ENCODE results near the gene SNX14. TPM values are rescaled to one million over a fixed set of nuclear protein-coding genes. Genes with fewer than 3 reads are reported as not detected.
"Not testable (repeated sequence)": the region's sequence is repeated elsewhere in the genome, so short reads cannot be mapped to it uniquely, and the experiment has no call there.

Gene SNX14
- total RNA-seq, 1 donor from 2014 or later: 89.5 TPM

DNA sequence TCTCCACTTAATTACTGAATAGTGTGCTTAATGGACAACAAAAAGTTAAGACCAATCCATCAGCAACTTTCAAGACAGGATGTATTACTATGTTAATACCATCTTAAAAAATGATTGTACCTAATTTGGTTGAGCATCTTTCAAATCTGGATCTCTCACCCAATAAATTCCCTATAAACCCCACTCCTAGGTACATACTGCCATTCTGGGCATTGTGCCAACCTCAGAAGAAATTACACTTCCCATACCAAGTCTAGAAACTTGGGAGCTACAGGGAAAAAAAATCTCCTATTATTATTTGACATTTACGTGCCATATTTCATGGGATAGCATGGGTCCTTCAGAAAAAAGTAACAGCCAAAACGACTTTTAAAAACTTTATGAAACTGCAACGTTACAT, 43.9 kb upstream of the SNX14 start:
- H3K4me1 ChIP-seq (ENCODE audit: insufficient read depth, low read length): peaks cover 15% of the 10 kb centered on the region
- no peak overlapping the region for H3K27ac Mint-ChIP-seq (ENCODE audit: unreplicated experiment)
- H3K4me3 ChIP-seq (ENCODE audit: insufficient read depth, low read depth, low read length): no peak overlapping the region
- H3K27me3 ChIP-seq (ENCODE audit: insufficient read depth, low read length): no peaks in the 10 kb centered on the region
- peaks cover 91% of the 10 kb centered on the region for H4K20me1 ChIP-seq (ENCODE audit: insufficient read depth, low read length)
- no peak for TF ChIP-seq CTCF (IDR thresholded peaks at IDR 0.05; ENCODE audit: insufficient read depth, low read depth, low read length)
- no peak for TF ChIP-seq EZH2 (IDR thresholded peaks at IDR 0.05; ENCODE audit: insufficient read depth, low read length)
- H2AFZ ChIP-seq (ENCODE audit: low read depth, low read length): no peak overlapping the region
- no peak for DNase-seq (ENCODE audit: low read depth)
- peak overlapping the region; percentile 3 for H3K4me2 ChIP-seq (ENCODE audit: low read length)
- H3K27ac ChIP-seq (ENCODE audit: low read depth, low read length): no peak overlapping the region
- peaks cover 24% of the 10 kb centered on the region for H3K4me1 Mint-ChIP-seq (ENCODE audit: low read depth, unreplicated experiment)
- no peaks in the 10 kb centered on the region for H3K9me3 Mint-ChIP-seq (ENCODE audit: unreplicated experiment)
- H3K4me3 Mint-ChIP-seq (ENCODE audit: unreplicated experiment): peak overlapping the region; percentile 45
- H3K9me3 ChIP-seq (ENCODE audit: insufficient read depth, low read depth, low read length): no peaks in the 10 kb centered on the region
- no peaks in the 10 kb centered on the region for H3K27me3 Mint-ChIP-seq (ENCODE audit: low read depth, unreplicated experiment)
- peaks cover 54% of the 10 kb centered on the region for H3K36me3 ChIP-seq (ENCODE audit: insufficient read depth, low read length)
- FAIRE-seq: no peak
- peaks cover 98% of the 10 kb centered on the region for H3K79me2 ChIP-seq (ENCODE audit: insufficient read depth, low read length)
- H3K36me3 Mint-ChIP-seq (ENCODE audit: low read depth, unreplicated experiment): peaks cover 15% of the 10 kb centered on the region
- no peak overlapping the region for H3K9ac ChIP-seq (ENCODE audit: low read length)

DNA sequence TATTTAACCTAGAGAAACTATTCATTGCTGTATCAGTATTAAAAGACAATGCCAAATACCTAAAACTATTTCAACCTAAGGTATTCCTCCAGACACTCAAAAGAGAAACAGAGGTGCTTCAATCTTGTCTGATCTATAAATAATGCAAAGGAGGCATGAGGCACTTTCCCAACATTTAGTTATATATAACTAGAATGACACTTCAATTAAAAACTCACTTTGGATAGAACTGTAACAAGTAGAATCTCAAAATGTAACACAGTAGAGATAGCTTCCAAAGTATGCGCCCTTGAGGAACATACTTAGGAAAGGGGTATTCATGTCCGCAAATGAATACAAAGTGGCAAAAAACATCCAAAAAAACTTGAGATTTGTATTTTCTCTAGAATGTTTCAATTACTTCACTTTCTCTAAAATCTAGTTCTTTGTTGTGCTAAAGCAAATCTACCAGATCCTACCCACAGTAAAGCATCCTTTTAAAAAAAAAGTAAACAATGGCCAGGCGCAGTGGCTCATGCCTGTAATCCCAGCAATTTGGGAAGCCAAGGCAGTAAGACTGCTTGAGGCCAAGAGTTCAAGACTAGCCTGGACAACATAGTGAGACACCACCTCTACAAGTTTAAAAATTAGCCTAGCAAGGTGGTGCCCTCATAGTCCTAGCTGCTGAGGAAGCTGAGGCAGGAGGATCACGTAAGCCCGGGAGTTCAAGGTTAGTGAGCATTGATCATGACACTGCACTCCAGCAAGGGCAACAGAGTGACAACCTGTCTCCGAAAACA, 38.7 kb upstream of the SNX14 start:
- Histone ChIP-seq H3K79me2 (ENCODE audit: insufficient read depth, low read length) (peaks cover 96% of the 10 kb centered on the region), H3K9ac (ENCODE audit: low read length) (no peak overlapping the region), H3K9me3 (ENCODE audit: insufficient read depth, low read depth, low read length) (no peaks in the 10 kb centered on the region), H3K4me2 (ENCODE audit: low read length) (no peak overlapping the region), H3K4me3 (ENCODE audit: insufficient read depth, low read depth, low read length) (no peak overlapping the region), H4K20me1 (ENCODE audit: insufficient read depth, low read length) (peaks cover 88% of the 10 kb centered on the region), H3K36me3 (ENCODE audit: insufficient read depth, low read length) (peaks cover 74% of the 10 kb centered on the region), H3K4me1 (ENCODE audit: insufficient read depth, low read length) (no peaks in the 10 kb centered on the region), H3K27ac (ENCODE audit: low read depth, low read length) (no peak overlapping the region), H3K27me3 (ENCODE audit: insufficient read depth, low read length) (no peaks in the 10 kb centered on the region), H2AFZ (ENCODE audit: low read depth, low read length) (no peak overlapping the region)
- DNase-seq (ENCODE audit: low read depth) (no peak), FAIRE-seq (no peak)
- no peak for TF ChIP-seq EZH2 (IDR thresholded peaks at IDR 0.05; ENCODE audit: insufficient read depth, low read length)
- no peak for TF ChIP-seq CTCF (IDR thresholded peaks at IDR 0.05; ENCODE audit: insufficient read depth, low read depth, low read length)
- Mint-ChIP-seq H3K27me3 (ENCODE audit: low read depth, unreplicated experiment) (no peaks in the 10 kb centered on the region), H3K27ac (ENCODE audit: unreplicated experiment) (no peak overlapping the region), H3K36me3 (ENCODE audit: low read depth, unreplicated experiment) (peaks cover 16% of the 10 kb centered on the region), H3K4me3 (ENCODE audit: unreplicated experiment) (no peak overlapping the region), H3K4me1 (ENCODE audit: low read depth, unreplicated experiment) (peaks cover 2% of the 10 kb centered on the region), H3K9me3 (ENCODE audit: unreplicated experiment) (no peaks in the 10 kb centered on the region)

DNA sequence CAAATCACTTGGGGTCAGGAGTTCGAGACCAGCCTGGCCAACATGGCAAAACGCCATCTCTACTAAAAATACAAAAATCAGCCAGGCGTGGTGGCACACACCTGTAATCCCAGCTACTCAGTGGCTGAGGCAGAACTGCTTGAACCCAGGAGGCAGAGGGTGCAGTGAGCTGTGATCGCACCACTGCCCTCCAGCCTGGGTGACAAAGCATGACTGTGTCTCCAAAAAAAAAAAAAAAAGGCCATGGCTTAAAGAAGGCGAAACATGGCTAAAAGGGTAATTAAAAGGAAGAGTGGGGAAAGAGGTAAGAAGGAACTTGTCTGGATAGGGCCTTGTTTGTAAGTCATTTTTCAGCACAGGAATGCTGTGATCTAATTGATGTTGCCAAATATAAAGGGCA, 37.5 kb upstream of the SNX14 start:
- not testable (repeated sequence) for FAIRE-seq; DNase-seq (ENCODE audit: low read depth); H3K27me3 Mint-ChIP-seq (ENCODE audit: low read depth, unreplicated experiment); H3K4me1 Mint-ChIP-seq (ENCODE audit: low read depth, unreplicated experiment); H3K27ac Mint-ChIP-seq (ENCODE audit: unreplicated experiment); H3K9ac ChIP-seq (ENCODE audit: low read length); H3K4me3 Mint-ChIP-seq (ENCODE audit: unreplicated experiment); H3K4me2 ChIP-seq (ENCODE audit: low read length); H3K9me3 Mint-ChIP-seq (ENCODE audit: unreplicated experiment); H3K27me3 ChIP-seq (ENCODE audit: insufficient read depth, low read length); H3K4me1 ChIP-seq (ENCODE audit: insufficient read depth, low read length); H2AFZ ChIP-seq (ENCODE audit: low read depth, low read length); H3K9me3 ChIP-seq (ENCODE audit: insufficient read depth, low read depth, low read length); H3K4me3 ChIP-seq (ENCODE audit: insufficient read depth, low read depth, low read length); H3K27ac ChIP-seq (ENCODE audit: low read depth, low read length)
- peaks cover 90% of the 10 kb centered on the region for H4K20me1 ChIP-seq (ENCODE audit: insufficient read depth, low read length)
- H3K36me3 Mint-ChIP-seq (ENCODE audit: low read depth, unreplicated experiment): peaks cover 17% of the 10 kb centered on the region
- peaks cover 73% of the 10 kb centered on the region for H3K36me3 ChIP-seq (ENCODE audit: insufficient read depth, low read length)
- H3K79me2 ChIP-seq (ENCODE audit: insufficient read depth, low read length): peaks cover 96% of the 10 kb centered on the region

Data from astrocyte (in vitro differentiated cells and primary cell).